Peyer's patch (tissue), 4 donors: ENCODE measurements around the gene SERPINA4.

Experiments used
- CTCF ChIP-seq, 6 experiments: fragments of 450-650 bp in 4 of 6; fragments of 200-600 bp in 2 of 6; sonication (generic) in 1 of 6; IDR thresholded peaks; one replicate each; pipeline ENCODE4 v1.5.1; 2017 to 2019; ENCODE audit warnings: antibody characterized with exemption in 6 of 6, mild to moderate bottlenecking in 3 of 6, moderate library complexity in 1 of 6
- POLR2A ChIP-seq, 2 donors: fragments of 450-650 bp; IDR thresholded peaks; one replicate each; pipeline ENCODE4 v1.5.1; 2017; ENCODE audit warnings: antibody characterized with exemption in 2 of 2, mild to moderate bottlenecking in 2 of 2, moderate library complexity in 2 of 2

GRCh38 chr14:94611179-94611578, 49.9 kb downstream of the SERPINA4 start:
- TF ChIP-seq CTCF (IDR thresholded peaks at IDR 0.05) (no peak), POLR2A (IDR thresholded peaks at IDR 0.05) (no peak)
